ENCODE measurements around the gene VPS13C.
"Not testable (repeated sequence)": the region's sequence is repeated elsewhere in the genome, so short reads cannot be mapped to it uniquely, and the experiment has no call there.

DNA sequence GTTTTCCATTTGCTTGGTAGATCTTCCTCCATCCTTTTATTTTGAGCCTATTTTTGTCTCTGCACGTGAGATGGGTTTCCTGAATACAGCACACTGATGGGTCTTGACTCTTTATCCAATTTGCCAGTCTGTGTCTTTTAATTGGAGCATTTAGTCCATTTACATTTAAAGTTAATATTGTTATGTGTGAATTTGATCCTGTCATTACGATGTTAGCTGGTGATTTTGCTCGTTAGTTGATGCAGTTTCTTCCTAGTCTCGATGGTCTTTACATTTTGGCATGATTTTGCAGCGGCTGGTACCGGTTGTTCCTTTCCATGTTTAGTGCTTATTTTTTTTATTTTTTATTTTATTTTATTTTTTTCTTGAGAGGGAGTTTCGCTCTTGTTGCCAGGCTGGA lies 54.9 kb downstream of the VPS13C start:
- TF ChIP-seq, protein P1, sequence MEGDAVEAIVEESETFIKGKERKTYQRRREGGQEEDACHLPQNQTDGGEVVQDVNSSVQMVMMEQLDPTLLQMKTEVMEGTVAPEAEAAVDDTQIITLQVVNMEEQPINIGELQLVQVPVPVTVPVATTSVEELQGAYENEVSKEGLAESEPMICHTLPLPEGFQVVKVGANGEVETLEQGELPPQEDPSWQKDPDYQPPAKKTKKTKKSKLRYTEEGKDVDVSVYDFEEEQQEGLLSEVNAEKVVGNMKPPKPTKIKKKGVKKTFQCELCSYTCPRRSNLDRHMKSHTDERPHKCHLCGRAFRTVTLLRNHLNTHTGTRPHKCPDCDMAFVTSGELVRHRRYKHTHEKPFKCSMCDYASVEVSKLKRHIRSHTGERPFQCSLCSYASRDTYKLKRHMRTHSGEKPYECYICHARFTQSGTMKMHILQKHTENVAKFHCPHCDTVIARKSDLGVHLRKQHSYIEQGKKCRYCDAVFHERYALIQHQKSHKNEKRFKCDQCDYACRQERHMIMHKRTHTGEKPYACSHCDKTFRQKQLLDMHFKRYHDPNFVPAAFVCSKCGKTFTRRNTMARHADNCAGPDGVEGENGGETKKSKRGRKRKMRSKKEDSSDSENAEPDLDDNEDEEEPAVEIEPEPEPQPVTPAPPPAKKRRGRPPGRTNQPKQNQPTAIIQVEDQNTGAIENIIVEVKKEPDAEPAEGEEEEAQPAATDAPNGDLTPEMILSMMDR (conservative IDR thresholded peaks at IDR 0.05; ENCODE audit: low read depth in 2 of 2) = not testable (repeated sequence)
- not testable (repeated sequence) for TF ChIP-seq EZH2 (IDR thresholded peaks at IDR 0.05; ENCODE audit: low read depth, unreplicated experiment); EZH2phosphoT487 (IDR thresholded peaks at IDR 0.05; ENCODE audit: unreplicated experiment); POLR2AphosphoS5 (IDR thresholded peaks at IDR 0.05; ENCODE audit: low read depth); CREB1 (CRISPR knock-in tag; IDR thresholded peaks at IDR 0.05; ENCODE audit: low read depth); ZNF114 (CRISPR knock-in tag; IDR thresholded peaks at IDR 0.05); ZNF331 (CRISPR knock-in tag; IDR thresholded peaks at IDR 0.05; ENCODE audit: low read depth); JUNB (IDR thresholded peaks at IDR 0.05; ENCODE audit: unreplicated experiment); STAT1 (IDR thresholded peaks at IDR 0.05; ENCODE audit: unreplicated experiment); NANOG (IDR thresholded peaks at IDR 0.05; ENCODE audit: borderline replicate concordance)
- TF ChIP-seq, protein P2, sequence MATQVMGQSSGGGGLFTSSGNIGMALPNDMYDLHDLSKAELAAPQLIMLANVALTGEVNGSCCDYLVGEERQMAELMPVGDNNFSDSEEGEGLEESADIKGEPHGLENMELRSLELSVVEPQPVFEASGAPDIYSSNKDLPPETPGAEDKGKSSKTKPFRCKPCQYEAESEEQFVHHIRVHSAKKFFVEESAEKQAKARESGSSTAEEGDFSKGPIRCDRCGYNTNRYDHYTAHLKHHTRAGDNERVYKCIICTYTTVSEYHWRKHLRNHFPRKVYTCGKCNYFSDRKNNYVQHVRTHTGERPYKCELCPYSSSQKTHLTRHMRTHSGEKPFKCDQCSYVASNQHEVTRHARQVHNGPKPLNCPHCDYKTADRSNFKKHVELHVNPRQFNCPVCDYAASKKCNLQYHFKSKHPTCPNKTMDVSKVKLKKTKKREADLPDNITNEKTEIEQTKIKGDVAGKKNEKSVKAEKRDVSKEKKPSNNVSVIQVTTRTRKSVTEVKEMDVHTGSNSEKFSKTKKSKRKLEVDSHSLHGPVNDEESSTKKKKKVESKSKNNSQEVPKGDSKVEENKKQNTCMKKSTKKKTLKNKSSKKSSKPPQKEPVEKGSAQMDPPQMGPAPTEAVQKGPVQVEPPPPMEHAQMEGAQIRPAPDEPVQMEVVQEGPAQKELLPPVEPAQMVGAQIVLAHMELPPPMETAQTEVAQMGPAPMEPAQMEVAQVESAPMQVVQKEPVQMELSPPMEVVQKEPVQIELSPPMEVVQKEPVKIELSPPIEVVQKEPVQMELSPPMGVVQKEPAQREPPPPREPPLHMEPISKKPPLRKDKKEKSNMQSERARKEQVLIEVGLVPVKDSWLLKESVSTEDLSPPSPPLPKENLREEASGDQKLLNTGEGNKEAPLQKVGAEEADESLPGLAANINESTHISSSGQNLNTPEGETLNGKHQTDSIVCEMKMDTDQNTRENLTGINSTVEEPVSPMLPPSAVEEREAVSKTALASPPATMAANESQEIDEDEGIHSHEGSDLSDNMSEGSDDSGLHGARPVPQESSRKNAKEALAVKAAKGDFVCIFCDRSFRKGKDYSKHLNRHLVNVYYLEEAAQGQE (IDR thresholded peaks at IDR 0.05; ENCODE audit: unreplicated experiment) = not testable (repeated sequence)
- TF ChIP-seq, protein P3, sequence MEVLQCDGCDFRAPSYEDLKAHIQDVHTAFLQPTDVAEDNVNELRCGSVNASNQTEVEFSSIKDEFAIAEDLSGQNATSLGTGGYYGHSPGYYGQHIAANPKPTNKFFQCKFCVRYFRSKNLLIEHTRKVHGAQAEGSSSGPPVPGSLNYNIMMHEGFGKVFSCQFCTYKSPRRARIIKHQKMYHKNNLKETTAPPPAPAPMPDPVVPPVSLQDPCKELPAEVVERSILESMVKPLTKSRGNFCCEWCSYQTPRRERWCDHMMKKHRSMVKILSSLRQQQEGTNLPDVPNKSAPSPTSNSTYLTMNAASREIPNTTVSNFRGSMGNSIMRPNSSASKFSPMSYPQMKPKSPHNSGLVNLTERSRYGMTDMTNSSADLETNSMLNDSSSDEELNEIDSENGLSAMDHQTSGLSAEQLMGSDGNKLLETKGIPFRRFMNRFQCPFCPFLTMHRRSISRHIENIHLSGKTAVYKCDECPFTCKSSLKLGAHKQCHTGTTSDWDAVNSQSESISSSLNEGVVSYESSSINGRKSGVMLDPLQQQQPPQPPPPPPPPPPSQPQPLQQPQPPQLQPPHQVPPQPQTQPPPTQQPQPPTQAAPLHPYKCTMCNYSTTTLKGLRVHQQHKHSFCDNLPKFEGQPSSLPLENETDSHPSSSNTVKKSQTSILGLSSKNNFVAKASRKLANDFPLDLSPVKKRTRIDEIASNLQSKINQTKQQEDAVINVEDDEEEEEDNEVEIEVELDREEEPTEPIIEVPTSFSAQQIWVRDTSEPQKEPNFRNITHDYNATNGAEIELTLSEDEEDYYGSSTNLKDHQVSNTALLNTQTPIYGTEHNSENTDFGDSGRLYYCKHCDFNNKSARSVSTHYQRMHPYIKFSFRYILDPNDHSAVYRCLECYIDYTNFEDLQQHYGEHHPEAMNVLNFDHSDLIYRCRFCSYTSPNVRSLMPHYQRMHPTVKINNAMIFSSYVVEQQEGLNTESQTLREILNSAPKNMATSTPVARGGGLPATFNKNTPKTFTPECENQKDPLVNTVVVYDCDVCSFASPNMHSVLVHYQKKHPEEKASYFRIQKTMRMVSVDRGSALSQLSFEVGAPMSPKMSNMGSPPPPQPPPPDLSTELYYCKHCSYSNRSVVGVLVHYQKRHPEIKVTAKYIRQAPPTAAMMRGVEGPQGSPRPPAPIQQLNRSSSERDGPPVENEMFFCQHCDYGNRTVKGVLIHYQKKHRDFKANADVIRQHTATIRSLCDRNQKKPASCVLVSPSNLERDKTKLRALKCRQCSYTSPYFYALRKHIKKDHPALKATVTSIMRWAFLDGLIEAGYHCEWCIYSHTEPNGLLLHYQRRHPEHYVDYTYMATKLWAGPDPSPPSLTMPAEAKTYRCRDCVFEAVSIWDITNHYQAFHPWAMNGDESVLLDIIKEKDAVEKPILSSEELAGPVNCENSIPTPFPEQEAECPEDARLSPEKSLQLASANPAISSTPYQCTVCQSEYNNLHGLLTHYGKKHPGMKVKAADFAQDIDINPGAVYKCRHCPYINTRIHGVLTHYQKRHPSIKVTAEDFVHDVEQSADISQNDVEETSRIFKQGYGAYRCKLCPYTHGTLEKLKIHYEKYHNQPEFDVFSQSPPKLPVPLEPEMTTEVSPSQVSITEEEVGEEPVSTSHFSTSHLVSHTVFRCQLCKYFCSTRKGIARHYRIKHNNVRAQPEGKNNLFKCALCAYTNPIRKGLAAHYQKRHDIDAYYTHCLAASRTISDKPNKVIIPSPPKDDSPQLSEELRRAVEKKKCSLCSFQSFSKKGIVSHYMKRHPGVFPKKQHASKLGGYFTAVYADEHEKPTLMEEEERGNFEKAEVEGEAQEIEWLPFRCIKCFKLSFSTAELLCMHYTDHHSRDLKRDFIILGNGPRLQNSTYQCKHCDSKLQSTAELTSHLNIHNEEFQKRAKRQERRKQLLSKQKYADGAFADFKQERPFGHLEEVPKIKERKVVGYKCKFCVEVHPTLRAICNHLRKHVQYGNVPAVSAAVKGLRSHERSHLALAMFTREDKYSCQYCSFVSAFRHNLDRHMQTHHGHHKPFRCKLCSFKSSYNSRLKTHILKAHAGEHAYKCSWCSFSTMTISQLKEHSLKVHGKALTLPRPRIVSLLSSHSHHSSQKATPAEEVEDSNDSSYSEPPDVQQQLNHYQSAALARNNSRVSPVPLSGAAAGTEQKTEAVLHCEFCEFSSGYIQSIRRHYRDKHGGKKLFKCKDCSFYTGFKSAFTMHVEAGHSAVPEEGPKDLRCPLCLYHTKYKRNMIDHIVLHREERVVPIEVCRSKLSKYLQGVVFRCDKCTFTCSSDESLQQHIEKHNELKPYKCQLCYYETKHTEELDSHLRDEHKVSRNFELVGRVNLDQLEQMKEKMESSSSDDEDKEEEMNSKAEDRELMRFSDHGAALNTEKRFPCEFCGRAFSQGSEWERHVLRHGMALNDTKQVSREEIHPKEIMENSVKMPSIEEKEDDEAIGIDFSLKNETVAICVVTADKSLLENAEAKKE (CRISPR knock-in tag; IDR thresholded peaks at IDR 0.05) = not testable (repeated sequence)
- TF ChIP-seq, protein P4, sequence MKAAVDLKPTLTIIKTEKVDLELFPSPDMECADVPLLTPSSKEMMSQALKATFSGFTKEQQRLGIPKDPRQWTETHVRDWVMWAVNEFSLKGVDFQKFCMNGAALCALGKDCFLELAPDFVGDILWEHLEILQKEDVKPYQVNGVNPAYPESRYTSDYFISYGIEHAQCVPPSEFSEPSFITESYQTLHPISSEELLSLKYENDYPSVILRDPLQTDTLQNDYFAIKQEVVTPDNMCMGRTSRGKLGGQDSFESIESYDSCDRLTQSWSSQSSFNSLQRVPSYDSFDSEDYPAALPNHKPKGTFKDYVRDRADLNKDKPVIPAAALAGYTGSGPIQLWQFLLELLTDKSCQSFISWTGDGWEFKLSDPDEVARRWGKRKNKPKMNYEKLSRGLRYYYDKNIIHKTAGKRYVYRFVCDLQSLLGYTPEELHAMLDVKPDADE (IDR thresholded peaks at IDR 0.05) = not testable (repeated sequence)

Measured in GM23338 (cell line).